IPS-18a (cell line): Measurements from ENCODE around the gene NFATC2.
"Not testable (repeated sequence)": the region's sequence is repeated elsewhere in the genome, so short reads cannot be mapped to it uniquely, and the experiment has no call there.

ENCODE experiments used
- H3K27ac ChIP-seq: one replicate; pipeline ENCODE4 v1.5.1; 2013; ENCODE audit warnings: low read length
- H3K27me3 ChIP-seq: one replicate; pipeline ENCODE4 v1.6.1; 2013; ENCODE audit warnings: mild to moderate bottlenecking, low read length; ENCODE audit not compliant: control insufficient read depth, insufficient read depth
- H3K36me3 ChIP-seq: one replicate; pipeline ENCODE4 v1.6.1; 2013; ENCODE audit warnings: low read depth, low read length; ENCODE audit not compliant: control insufficient read depth
- H3K4me1 ChIP-seq: one replicate; pipeline ENCODE4 v1.6.1; 2013; ENCODE audit warnings: low read depth, low read length; ENCODE audit not compliant: control insufficient read depth
- H3K4me3 ChIP-seq: one replicate; pipeline ENCODE4 v1.5.1; 2013; ENCODE audit warnings: low read length
- H3K9ac ChIP-seq: one replicate; pipeline ENCODE4 v1.6.1; 2013; ENCODE audit warnings: mild to moderate bottlenecking, low read length, moderate library complexity
- H3K9me3 ChIP-seq: one replicate; pipeline ENCODE4 v1.6.1; 2013; ENCODE audit warnings: low read depth, low read length; ENCODE audit not compliant: control insufficient read depth

The NFATC2 gene

DNA sequence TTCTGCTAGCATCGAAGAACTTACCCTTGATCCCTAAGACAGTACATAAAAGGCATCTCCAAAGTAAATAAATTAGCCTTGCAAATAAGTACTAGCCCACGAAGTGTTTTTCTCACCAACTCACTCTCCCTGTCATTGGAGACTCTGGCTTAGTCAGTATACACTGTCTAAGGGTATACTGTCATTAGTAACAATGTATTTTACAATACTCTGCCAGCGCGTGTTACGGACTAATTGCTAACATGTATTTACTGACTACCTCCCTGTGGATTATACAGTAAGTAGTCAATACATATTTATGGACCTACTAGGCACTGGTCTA is 72.1 kb downstream of the NFATC2 start:
- H3K9me3 ChIP-seq, result no peaks in the 10 kb centered on the region
- no peaks in the 10 kb centered on the region for H3K4me1 ChIP-seq
- H3K36me3 ChIP-seq, result no peaks in the 10 kb centered on the region
- no peak overlapping the region for H3K4me3 ChIP-seq
- no peak overlapping the region for H3K9ac ChIP-seq
- no peaks in the 10 kb centered on the region for H3K27me3 ChIP-seq
- no peak overlapping the region for H3K27ac ChIP-seq

DNA sequence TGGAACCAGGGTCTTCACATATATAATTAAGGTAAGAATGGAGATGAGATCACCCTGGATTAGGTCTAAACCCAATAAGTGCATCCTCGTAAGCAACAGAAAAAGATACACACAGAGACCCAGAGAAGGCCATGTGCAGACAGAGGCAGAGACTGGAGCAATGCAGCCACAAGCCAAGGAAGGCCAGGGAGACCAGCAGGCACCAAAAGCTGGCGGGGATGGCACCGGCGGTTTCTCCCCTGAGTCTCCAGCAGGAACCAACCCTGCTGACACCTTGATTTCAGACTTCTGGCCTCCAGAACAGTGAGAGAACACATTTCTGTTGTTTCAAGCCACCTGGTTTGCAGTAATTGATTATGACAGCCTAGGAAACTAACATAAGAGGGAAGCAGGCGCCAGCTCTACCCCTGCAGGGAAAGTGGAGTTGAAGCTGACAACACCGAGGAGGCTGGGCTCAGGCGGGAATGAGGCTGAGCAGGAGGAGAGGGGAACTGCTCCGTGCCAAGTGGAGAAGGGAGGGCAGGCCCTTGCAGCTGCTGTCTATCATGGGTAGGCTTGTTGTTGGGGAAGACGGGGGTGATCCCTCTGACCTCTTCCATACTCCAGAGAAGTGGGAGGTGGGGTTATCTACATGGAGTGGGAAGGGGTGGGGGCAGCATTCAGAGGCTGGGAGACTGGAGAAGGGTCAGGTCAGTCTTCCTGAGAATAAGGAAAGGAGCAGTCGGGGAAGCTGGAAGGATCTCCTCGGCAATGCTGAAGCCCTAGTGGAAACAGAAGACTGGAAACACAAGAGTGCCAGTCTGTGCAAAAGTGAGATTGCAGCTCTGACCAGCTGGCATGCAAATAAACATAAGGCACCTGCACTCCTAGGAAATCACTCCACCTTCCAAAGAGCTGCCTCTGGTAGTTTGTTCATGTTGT is 72.7 kb downstream of the NFATC2 start:
- H3K9me3 ChIP-seq, result no peaks in the 10 kb centered on the region
- no peaks in the 10 kb centered on the region for H3K36me3 ChIP-seq
- H3K4me3 ChIP-seq, result no peak overlapping the region
- no peaks in the 10 kb centered on the region for H3K4me1 ChIP-seq
- H3K27ac ChIP-seq, result no peak overlapping the region
- no peak overlapping the region for H3K9ac ChIP-seq
- H3K27me3 ChIP-seq, result no peaks in the 10 kb centered on the region

DNA sequence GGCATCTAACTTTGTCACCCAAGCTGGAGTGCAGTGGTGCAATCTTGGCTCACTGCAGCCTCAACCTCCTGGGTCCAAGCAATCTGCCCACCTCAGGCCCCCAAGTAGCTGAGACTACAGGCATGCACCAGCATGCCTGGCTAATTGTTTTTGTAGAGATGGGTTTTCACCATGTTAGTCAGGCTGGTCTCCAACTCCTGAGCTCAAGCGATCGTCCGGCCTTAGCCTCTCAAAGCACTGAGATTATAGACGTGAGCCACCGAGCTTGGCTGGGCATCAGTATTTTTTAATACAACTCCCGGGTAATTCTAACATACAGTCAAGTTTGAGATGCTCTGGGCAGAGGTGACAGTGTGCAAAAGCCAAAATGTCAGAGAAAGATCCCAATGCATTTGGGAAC is 73.5 kb downstream of the NFATC2 start:
- Histone ChIP-seq H3K27me3 (no peaks in the 10 kb centered on the region), H3K36me3 (no peaks in the 10 kb centered on the region), H3K4me3 (no peak overlapping the region), H3K9me3 (no peaks in the 10 kb centered on the region), H3K9ac (no peak overlapping the region), H3K27ac (no peak overlapping the region), H3K4me1 (no peaks in the 10 kb centered on the region)

DNA sequence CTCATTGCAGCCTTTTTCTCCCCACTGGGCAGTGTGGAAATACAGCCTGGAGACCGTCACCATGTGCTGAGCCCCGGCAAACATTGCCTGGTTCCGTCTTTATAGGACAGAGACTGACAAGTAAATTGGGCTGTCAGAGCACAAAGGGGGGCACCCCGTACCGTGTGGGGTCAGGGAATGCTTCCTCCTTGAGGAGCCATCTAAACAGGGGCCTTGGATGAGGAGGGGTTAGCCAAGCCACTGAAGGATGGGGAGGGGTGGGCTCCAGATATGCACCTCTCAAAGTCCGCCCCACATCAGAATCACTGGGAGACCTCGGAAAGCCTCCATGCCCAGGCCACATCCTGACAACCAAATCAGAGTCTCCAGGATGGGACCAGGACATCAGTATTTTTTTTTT is 73.9 kb downstream of the NFATC2 start:
- H3K36me3 ChIP-seq, result no peaks in the 10 kb centered on the region
- H3K27me3 ChIP-seq, result no peaks in the 10 kb centered on the region

DNA sequence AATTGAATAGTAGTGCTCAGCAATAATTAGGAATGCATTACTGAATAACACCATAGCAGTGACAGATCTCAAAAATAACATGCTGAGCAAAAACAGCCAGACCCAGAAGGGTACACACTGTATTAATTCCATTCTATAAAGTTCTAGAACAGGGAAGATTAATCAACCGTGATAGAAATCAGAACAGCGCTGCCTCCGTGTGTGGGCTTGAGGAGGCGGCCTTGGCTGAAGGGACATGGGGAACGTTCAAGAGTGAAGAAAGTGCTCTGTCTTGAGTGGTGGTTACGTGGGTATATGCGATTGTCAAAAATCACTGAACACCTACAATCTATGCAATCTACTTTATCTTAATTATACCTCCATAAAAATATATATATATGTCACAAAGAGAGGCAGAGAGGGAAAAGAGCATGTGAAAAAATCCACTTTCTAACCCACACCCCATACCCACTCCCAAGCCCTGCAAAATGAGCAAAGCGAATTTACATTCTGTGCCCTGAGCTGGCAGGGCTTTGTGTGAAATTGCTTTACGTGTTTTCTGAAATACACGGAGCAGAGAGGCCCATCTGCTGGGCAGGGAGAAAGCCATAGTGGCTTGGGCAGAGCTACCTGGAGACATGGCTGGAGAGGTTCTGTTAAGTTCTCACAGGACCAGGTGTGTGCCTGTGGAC is 74.4 kb downstream of the NFATC2 start:
- no peak overlapping the region for H3K27ac ChIP-seq
- H3K36me3 ChIP-seq, result no peaks in the 10 kb centered on the region
- no peaks in the 10 kb centered on the region for H3K27me3 ChIP-seq
- no peak overlapping the region for H3K4me3 ChIP-seq
- H3K9me3 ChIP-seq, result no peaks in the 10 kb centered on the region
- no peaks in the 10 kb centered on the region for H3K4me1 ChIP-seq
- H3K9ac ChIP-seq, result no peak overlapping the region

More for the DNA sequence above, 73.9 kb downstream of the NFATC2 start:
- Histone ChIP-seq H3K9ac (no peak overlapping the region), H3K4me3 (no peak overlapping the region), H3K9me3 (no peaks in the 10 kb centered on the region), H3K27ac (no peak overlapping the region), H3K4me1 (no peaks in the 10 kb centered on the region)

DNA sequence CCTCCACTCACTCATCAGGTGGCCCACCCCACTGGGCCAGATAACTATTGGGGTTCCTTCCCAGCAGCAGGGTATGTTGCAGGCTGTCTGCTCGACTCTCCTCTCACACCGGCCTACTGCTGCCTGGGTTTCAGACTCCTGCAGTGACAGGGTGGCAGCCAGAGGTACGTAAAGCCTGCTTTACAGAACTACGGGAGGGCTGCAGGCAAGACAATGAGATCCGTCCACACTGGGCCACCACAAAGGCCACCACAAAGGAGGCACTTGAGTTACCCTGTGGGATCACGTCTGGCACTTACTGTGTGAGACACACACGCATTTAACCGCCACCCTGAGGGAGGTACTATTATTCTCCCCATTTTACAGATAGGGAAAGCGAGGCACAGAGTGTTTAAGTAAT is 78.5 kb downstream of the NFATC2 start:
- Histone ChIP-seq H3K27ac (no peak overlapping the region), H3K9me3 (no peaks in the 10 kb centered on the region), H3K27me3 (no peaks in the 10 kb centered on the region), H3K4me3 (no peak overlapping the region), H3K9ac (no peak overlapping the region), H3K4me1 (no peaks in the 10 kb centered on the region), H3K36me3 (no peaks in the 10 kb centered on the region)

DNA sequence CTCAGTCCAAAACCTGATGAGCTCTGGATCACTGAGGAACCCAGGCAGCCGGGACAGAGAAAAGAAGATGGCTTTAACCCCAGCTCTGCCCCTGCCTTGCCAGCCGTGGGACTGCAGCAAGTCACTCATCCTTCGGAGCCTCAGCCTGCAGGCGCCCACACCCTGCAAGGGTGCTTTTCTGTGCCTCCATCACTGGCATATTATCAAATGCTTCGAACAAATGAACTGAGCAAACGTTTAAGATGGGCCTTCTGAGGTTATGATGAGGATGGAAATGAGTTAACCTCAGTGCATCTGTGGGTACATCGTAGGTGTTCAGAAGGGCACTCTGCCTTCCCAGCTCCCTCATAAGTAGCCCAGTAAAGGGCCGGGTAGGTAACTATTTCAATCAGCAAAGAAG is 79.0 kb downstream of the NFATC2 start:
- Histone ChIP-seq H3K9ac (no peak overlapping the region), H3K9me3 (no peaks in the 10 kb centered on the region), H3K27me3 (no peaks in the 10 kb centered on the region), H3K27ac (no peak overlapping the region), H3K4me1 (no peaks in the 10 kb centered on the region), H3K4me3 (no peak overlapping the region), H3K36me3 (no peaks in the 10 kb centered on the region)

DNA sequence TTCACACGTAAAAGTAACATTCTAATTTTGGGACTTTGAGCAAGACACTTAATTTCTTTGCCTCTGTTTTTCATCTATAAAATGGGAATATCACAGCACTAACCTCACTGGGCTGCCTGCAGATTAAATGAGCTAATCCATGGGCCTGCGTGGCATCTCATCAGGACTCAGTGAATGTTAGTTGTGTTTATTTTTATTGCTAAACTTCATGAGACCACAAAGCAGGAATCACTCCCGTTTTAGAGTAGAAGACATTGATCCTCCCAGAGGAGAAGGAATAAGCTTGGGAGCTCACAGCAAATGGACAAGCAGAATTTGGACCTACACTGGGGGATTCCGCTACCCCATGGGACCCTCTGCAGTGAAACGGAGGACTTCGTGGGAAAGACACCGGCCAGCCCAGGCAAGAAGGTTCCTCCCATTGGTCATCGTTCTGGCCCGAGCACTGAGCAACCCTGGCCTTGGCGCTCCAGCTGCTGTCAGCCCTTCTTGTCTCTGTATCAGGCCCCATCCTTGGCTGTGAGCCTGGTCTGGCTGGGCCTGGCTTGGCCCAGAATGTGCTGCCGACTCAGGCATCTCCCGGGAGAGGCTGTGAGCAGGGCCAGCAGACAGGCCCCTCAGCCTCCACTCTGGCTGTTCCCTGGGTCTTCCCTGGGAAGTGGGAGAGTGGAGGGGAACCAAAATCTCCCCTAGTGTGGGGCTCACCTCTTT is 79.8 kb downstream of the NFATC2 start:
- no peaks in the 10 kb centered on the region for H3K4me1 ChIP-seq
- no peak overlapping the region for H3K27ac ChIP-seq
- H3K9ac ChIP-seq, result no peak overlapping the region

DNA sequence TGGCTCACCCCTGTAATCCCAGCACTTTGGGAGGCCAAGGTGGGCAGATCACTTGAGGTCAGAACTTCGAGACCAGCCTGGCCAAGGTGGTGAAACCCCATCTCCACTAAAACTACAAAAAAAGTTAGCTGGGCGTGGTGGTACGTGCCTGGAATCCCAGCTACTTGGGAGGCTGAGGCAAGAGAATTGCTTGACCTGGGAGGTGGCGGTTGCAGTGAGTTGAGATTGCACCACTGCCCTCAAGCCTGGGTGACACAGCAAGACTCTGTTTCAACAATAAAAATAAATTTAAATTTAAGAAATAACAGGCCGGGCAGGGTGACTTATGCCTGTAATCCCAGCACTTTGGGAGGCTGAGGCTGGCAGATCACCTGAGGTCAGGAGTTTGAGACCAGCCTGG is 80.7 kb downstream of the NFATC2 start:
- not testable (repeated sequence) for H3K36me3 ChIP-seq, H3K9ac ChIP-seq, H3K4me1 ChIP-seq, H3K27ac ChIP-seq, H3K9me3 ChIP-seq, H3K4me3 ChIP-seq, H3K27me3 ChIP-seq

More for the DNA sequence above, 79.8 kb downstream of the NFATC2 start:
- H3K27me3 ChIP-seq, result no peaks in the 10 kb centered on the region
- H3K4me3 ChIP-seq, result no peak overlapping the region
- no peaks in the 10 kb centered on the region for H3K36me3 ChIP-seq
- no peaks in the 10 kb centered on the region for H3K9me3 ChIP-seq

DNA sequence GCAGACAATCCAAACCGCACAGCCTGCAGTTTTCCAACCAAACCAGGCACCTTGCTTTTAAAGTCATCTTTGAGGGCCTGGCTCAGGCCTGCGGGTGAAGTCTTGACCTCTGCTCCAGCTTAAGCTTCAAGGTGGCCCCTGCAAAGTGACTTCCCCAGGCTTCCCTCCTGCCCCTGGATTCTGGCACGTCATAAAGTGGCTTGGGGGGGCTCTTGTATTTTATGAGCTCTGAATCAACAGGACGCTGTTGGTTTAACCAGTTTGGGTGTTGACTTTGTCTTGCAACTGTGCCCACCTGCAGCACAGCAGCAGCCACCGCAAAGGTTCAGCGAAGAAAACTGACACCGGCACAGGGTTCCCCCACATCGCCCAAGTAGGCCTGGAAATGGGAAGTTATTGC is 81.2 kb downstream of the NFATC2 start:
- Histone ChIP-seq H3K27me3 (no peaks in the 10 kb centered on the region), H3K9me3 (no peaks in the 10 kb centered on the region), H3K9ac (no peak overlapping the region), H3K27ac (no peak overlapping the region), H3K4me3 (no peak overlapping the region), H3K36me3 (no peaks in the 10 kb centered on the region), H3K4me1 (no peaks in the 10 kb centered on the region)

DNA sequence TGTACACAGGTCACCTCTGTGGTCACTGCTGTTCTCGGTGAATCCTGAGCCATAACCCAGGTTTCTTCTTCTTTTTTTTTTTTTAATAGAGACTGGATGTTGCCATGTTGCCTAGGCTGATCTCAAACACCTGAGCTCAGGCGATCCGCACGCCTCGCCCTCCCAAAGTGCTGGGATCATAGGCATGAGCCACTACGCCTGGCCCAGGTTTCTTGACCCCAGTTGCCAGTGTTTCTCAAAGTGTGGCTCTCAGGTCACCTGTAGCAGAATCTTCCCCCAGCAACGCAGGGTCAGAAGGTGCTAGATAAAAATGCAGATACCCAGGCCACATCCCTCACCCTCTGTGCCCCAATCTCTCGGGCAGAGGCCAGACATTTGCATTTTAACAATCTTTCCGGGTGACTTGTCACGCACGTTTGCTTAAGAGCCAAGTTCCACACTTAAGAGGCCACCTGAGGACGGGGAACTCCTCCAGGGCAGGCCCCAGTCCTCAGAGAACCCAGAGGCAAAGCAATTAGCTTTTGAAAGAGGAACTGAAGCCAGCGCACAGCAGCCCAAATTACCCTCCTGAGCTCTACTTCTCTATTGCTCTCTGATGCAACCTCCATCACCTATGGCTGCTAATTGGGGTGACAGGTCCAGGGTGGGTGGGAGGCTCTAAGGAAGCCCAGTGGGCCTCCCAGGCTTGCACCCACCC is 81.8 kb downstream of the NFATC2 start:
- Histone ChIP-seq H3K27me3 (no peaks in the 10 kb centered on the region), H3K9ac (no peak overlapping the region), H3K36me3 (no peaks in the 10 kb centered on the region), H3K4me1 (no peaks in the 10 kb centered on the region), H3K27ac (no peak overlapping the region), H3K4me3 (no peak overlapping the region), H3K9me3 (no peaks in the 10 kb centered on the region)
